GM23338 (cell line): ENCODE results near the gene PFKP. TPM values are rescaled to one million over a fixed set of nuclear protein-coding genes. Genes with fewer than 3 reads are reported as not detected.
"Not testable (repeated sequence)": the region's sequence is repeated elsewhere in the genome, so short reads cannot be mapped to it uniquely, and the experiment has no call there.

ENCODE experiments used
- ATAC-seq: fragments of 200-7000 bp; cut with Tn5 transposase; 3 replicates; pipeline ENCODE4 v1.9.1; 2020
- DNase-seq: peaks from one replicate; pipeline ENCODE4 v3.0.0-alpha.2; 2015; ENCODE audit warnings: low spot score
- H2AFZ ChIP-seq: fragments of 200-600 bp; sonication (generic); 2 replicates; pipeline ENCODE4 v1.8.0; 2016; ENCODE audit warnings: antibody characterized with exemption, mild to moderate bottlenecking, moderate library complexity
- H3F3A ChIP-seq: fragments of 200-600 bp; sonication (generic); replicated peaks from 2 replicates; pipeline ENCODE4 v1.8.0; 2017; ENCODE audit warnings: antibody characterized with exemption, mixed run types, low read depth
- H3K27ac ChIP-seq: fragments of 200-600 bp; sonication (generic); 2 replicates; pipeline ENCODE4 v1.6.1; 2016; ENCODE audit warnings: low read depth
- H3K27me3 ChIP-seq: fragments of 200-600 bp; sonication (generic); 2 replicates; pipeline ENCODE4 v1.8.0; 2016; ENCODE audit warnings: mild to moderate bottlenecking, mixed run types, moderate library complexity; ENCODE audit not compliant: insufficient read depth
- H3K36me3 ChIP-seq: fragments of 200-600 bp; sonication (generic); 2 replicates; pipeline ENCODE4 v1.8.0; 2016; ENCODE audit warnings: mild to moderate bottlenecking; ENCODE audit not compliant: insufficient read depth
- H3K4me1 ChIP-seq: fragments of 200-600 bp; sonication (generic); 2 replicates; pipeline ENCODE4 v1.8.0; 2016; ENCODE audit warnings: mild to moderate bottlenecking, moderate library complexity; ENCODE audit not compliant: insufficient read depth
- H3K4me2 ChIP-seq: fragments of 200-600 bp; sonication (generic); 2 replicates; pipeline ENCODE4 v1.7.1; 2017; ENCODE audit warnings: mixed run types
- H3K4me3 ChIP-seq: fragments of 200-600 bp; sonication (generic); 2 replicates; pipeline ENCODE4 v1.6.1; 2016; ENCODE audit warnings: mixed run types
- H3K79me2 ChIP-seq: fragments of 200-600 bp; sonication (generic); replicated peaks from 2 replicates; pipeline ENCODE4 v1.8.0; 2017; ENCODE audit warnings: mild to moderate bottlenecking; ENCODE audit not compliant: insufficient read depth
- H3K9me2 ChIP-seq: fragments of 200-600 bp; sonication (generic); 2 replicates; pipeline ENCODE4 v1.8.0; 2017; ENCODE audit not compliant: insufficient read depth
- H4K20me1 ChIP-seq: fragments of 200-600 bp; sonication (generic); replicated peaks from 2 replicates; pipeline ENCODE4 v1.8.0; 2017; ENCODE audit warnings: mild to moderate bottlenecking; ENCODE audit not compliant: insufficient read depth
- H3K27ac Mint-ChIP-seq: 2 replicates; pipeline ENCODE4 v1.8.0; 2020; ENCODE audit warnings: inconsistent platforms, mild to moderate bottlenecking, moderate library complexity, mixed read lengths
- H3K27me3 Mint-ChIP-seq: 3 replicates; pipeline ENCODE4 v1.8.0; 2022; ENCODE audit warnings: low read depth, mild to moderate bottlenecking, moderate library complexity, mixed read lengths, inconsistent platforms; ENCODE audit not compliant: insufficient read depth, poor library complexity
- H3K36me3 Mint-ChIP-seq: 3 replicates; pipeline ENCODE4 v1.8.0; 2021; ENCODE audit warnings: low read depth, mild to moderate bottlenecking, inconsistent platforms, moderate library complexity, mixed read lengths
- H3K4me1 Mint-ChIP-seq: 3 replicates; pipeline ENCODE4 v1.8.0; 2020; ENCODE audit warnings: mild to moderate bottlenecking, inconsistent platforms, mixed read lengths
- H3K4me3 Mint-ChIP-seq: 3 replicates; pipeline ENCODE4 v1.8.0; 2021; ENCODE audit warnings: moderate library complexity, mild to moderate bottlenecking, inconsistent platforms, mixed read lengths
- H3K9me3 Mint-ChIP-seq: 3 replicates; pipeline ENCODE4 v1.8.0; 2020; ENCODE audit warnings: moderate library complexity, mild to moderate bottlenecking, inconsistent platforms, mixed read lengths
- CTCF ChIP-seq, 2 experiments: fragments of 200-600 bp in 1 of 2; sonication (generic) in 1 of 2; conservative IDR thresholded peaks; 2 replicates each; pipeline versions ENCODE4 v1.5.1 to v1.6.1; 2016 to 2017; ENCODE audit warnings: antibody characterized with exemption in 2 of 2, low read depth in 2 of 2, mild to moderate bottlenecking in 2 of 2, moderate library complexity in 1 of 2
- EZH2 ChIP-seq: fragments of 200-600 bp; sonication (generic); IDR thresholded peaks from one replicate; pipeline ENCODE4 v1.8.0; 2017; ENCODE audit warnings: antibody characterized with exemption, mild to moderate bottlenecking, low read depth; ENCODE audit not compliant: unreplicated experiment
- JUNB ChIP-seq: IDR thresholded peaks from one replicate; pipeline ENCODE4 v1.6.1; 2016; ENCODE audit warnings: antibody characterized with exemption; ENCODE audit not compliant: unreplicated experiment
- NANOG ChIP-seq: IDR thresholded peaks from 2 replicates; pipeline ENCODE4 v1.6.1; 2016; ENCODE audit warnings: antibody characterized with exemption, borderline replicate concordance
- REST ChIP-seq: IDR thresholded peaks from one replicate; pipeline ENCODE4 v1.6.1; 2018; ENCODE audit warnings: antibody characterized with exemption; ENCODE audit not compliant: unreplicated experiment
- STAT1 ChIP-seq: IDR thresholded peaks from one replicate; pipeline ENCODE4 v1.6.1; 2016; ENCODE audit warnings: antibody characterized with exemption; ENCODE audit not compliant: unreplicated experiment
- ZNF114 ChIP-seq: fragments of 250-450 bp; sonication (Bioruptor Pico); IDR thresholded peaks from 2 replicates; pipeline ENCODE4 v1.5.0; 2020; ENCODE audit warnings: mild to moderate bottlenecking, moderate library complexity
- ZNF462 ChIP-seq: fragments of 250-450 bp; sonication (Bioruptor Pico); IDR thresholded peaks from 2 replicates; pipeline ENCODE4 v1.5.0; 2020; ENCODE audit warnings: mild to moderate bottlenecking, moderate library complexity
- polyA plus RNA-seq: library from polyadenylated mRNA; unstranded; fragments of >200 nt; fragmentation: Nextera tagmentation; extraction: Ambion mirVana; gene quantifications from 2 replicates; pipeline ENCODE4 v1.2.1, GENCODE V29; 2016
- total RNA-seq: library from RNA; depleted of rRNA; stranded (reverse); fragments of >200 nt; shearing (Covaris generic); gene quantifications from 2 replicates; pipeline ENCODE4 v1.2.3, GENCODE V29; 2014

The PFKP gene
- total and polyA plus RNA-seq, 2 experiments from 2014 or later = 56.3 to 120 TPM

GRCh38 chr10:3171488-3171887 lies 104.1 kb downstream of the PFKP start:
- not testable (repeated sequence) for H3K36me3 ChIP-seq, H3K9me2 ChIP-seq, ATAC-seq, H3K79me2 ChIP-seq, DNase-seq, H3K27ac Mint-ChIP-seq, H2AFZ ChIP-seq, H3K27ac ChIP-seq, H3K4me1 ChIP-seq, H4K20me1 ChIP-seq, H3K9me3 Mint-ChIP-seq, H3K27me3 ChIP-seq, H3F3A ChIP-seq
- Mint-ChIP-seq H3K4me3 (peak overlapping the region; percentile 85), H3K4me1 (peaks cover 13% of the 10 kb centered on the region), H3K36me3 (peaks cover 18% of the 10 kb centered on the region; the same call in 2 of the 3 replicates), H3K27me3 (peaks cover 15% of the 10 kb centered on the region)
- H3K4me2 ChIP-seq = peak overlapping the region; percentile 95
- H3K4me3 ChIP-seq = peak overlapping the region; percentile 84

GRCh38 chr10:3172081-3172445 lies 104.7 kb downstream of the PFKP start:
- H3K36me3 ChIP-seq = no peaks in the 10 kb centered on the region
- TF ChIP-seq ZNF114 (CRISPR knock-in tag) (no peak), STAT1 (no peak), ZNF462 (CRISPR knock-in tag) (no peak), REST (no peak), NANOG (no peak), JUNB (no peak), EZH2 (no peak), CTCF (conservative IDR thresholded peaks at IDR 0.05; ENCODE audit: low read depth in 2 of 2) (no peak)
- H3K4me3 Mint-ChIP-seq = peak overlapping the region; percentile 85
- no peaks in the 10 kb centered on the region for H3K27me3 ChIP-seq
- H4K20me1 ChIP-seq = no peaks in the 10 kb centered on the region; the same call in 1 of the 2 replicates
- H3K9me3 Mint-ChIP-seq = no peaks in the 10 kb centered on the region
- H3K4me1 ChIP-seq = no peaks in the 10 kb centered on the region; the same call in 1 of the 2 replicates
- H3K27me3 Mint-ChIP-seq = peaks cover 15% of the 10 kb centered on the region
- H3K79me2 ChIP-seq = peaks cover 3% of the 10 kb centered on the region; the same call in 1 of the 2 replicates
- peaks cover 17% of the 10 kb centered on the region; the same call in 2 of the 3 replicates for H3K36me3 Mint-ChIP-seq
- DNase-seq (peak; percentile 15), ATAC-seq (no peak)
- H3K9me2 ChIP-seq = 0 out of 2 replicates have a peak, but pooled peaks cover 3% of the 10 kb centered on the region
- peaks cover 13% of the 10 kb centered on the region for H3K4me1 Mint-ChIP-seq
- H3K4me2 ChIP-seq = peak overlapping the region; percentile 95
- H3K27ac ChIP-seq = no peak overlapping the region
- no peaks in the 10 kb centered on the region for H3F3A ChIP-seq
- H3K4me3 ChIP-seq = peak overlapping the region; percentile 84
- H2AFZ ChIP-seq = peak overlapping the region; percentile 93
- H3K27ac Mint-ChIP-seq = no peak overlapping the region
